DMS153 treated with DMSO at 0.1 percent for 48 hours (cell line): ENCODE data around the gene MYL3.

Experiments
- DNase-seq: peaks from one replicate; lab custom pipeline; 2025; ENCODE audit not compliant: unreplicated experiment; lab: John Stamatoyannopoulos, UW

The MYL3 gene

DNA sequence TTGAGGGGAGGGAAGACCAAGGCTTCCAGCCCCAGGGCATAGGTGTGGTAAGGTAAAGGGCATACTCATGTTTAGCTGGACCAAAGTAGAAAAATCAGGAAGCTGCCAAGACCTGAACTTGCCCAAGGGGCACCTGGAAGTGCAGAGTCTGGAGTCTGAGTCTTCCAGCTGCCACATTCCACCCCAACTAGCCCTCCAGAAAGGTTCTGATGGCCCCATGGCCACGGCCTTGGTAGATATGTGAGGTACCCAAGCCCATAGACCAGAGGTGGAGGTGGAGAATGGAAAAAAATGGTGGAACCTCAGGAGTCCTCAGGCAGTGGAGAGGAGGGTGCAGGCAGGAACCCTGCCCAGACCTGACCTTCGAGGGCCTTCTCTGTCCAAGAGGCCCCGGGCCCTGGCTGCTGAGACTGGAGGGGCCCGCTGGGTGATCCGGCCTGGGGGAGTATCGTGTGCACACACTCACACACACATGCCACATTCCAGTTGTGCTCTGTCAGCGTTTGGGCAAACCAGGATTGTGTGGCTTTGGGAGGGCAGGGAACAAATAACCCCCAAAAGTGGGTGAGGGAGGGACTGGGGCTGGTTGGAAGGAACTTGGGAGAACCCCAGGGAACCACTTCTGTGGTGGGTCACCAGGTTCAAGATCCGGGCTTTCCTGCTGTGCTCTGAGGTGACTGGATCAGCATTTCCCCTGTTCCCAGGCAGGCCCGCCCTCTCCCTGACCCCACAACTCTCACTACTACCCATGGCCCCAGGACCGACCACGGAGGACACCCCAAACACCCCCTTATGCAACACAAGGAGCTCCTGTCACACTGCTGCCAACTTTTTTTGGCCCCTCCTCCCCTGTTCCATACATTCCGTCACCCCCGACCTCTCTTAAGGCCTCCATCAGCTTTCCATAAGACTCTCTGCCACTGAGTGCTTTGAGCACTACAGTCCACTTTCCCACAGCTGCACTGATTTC is 11.6 kb downstream of the MYL3 start:
- no peak for DNase-seq

DNA sequence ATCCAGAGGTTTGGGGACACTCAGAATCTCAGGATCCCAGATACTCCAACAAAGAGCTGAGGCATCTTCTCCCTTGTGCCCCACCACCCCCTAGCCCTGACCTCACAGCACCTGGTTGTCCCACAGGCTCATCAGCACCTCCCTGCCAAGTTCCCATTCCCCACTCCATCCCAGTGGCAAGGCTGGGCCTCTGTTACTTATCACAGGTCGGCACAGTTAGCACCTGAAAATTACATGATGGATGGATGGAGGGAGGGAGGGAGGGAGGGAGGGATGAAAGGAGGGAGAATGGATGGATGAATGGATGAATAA is 12.8 kb downstream of the MYL3 start:
- DNase-seq: no peak

DNA sequence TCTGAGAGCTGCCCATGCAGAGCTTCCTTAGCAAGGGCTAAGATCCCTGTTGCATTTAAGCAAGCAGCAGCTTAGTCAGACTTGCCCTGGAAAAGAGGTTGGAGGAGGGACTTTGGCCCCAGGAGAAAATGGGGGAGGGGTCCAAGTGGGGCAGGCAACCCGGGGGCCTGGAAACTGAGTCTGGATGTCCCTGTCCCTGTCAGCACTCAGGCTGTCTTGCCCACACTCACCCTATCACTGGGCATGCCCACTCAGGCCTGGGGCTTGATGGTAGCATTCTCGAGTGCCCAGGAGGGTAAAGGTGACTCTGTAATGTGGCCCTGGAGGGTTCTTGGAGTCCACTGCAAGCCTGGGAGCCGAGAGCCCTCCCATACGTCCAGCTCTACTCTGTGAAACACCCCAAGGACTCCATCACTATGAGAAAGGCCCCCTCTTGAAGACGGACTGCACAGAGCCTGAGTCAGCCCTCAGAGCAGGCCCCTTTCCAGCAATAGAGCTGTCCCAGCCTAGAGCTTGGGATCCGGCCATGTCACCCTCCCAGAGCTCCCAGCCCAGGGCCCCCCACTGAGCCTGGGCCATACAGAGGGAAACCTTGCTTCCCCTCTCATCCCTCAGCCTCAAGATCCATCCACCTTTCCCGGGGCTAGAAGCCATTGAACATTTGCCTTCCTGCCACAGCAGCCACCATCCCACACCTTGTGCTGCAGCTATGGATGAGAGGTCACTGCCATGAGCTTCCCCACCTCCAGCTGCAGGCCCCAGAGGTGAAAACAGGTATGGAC is 13.4 kb downstream of the MYL3 start:
- no peak for DNase-seq

GRCh38 chr3:46849045-46849631 is 14.1 kb downstream of the MYL3 start:
- DNase-seq: no peak

GRCh38 chr3:46848271-46849044 is 14.8 kb downstream of the MYL3 start:
- DNase-seq: no peak

GRCh38 chr3:46847744-46848143 is 15.5 kb downstream of the MYL3 start:
- DNase-seq: no peak

DNA sequence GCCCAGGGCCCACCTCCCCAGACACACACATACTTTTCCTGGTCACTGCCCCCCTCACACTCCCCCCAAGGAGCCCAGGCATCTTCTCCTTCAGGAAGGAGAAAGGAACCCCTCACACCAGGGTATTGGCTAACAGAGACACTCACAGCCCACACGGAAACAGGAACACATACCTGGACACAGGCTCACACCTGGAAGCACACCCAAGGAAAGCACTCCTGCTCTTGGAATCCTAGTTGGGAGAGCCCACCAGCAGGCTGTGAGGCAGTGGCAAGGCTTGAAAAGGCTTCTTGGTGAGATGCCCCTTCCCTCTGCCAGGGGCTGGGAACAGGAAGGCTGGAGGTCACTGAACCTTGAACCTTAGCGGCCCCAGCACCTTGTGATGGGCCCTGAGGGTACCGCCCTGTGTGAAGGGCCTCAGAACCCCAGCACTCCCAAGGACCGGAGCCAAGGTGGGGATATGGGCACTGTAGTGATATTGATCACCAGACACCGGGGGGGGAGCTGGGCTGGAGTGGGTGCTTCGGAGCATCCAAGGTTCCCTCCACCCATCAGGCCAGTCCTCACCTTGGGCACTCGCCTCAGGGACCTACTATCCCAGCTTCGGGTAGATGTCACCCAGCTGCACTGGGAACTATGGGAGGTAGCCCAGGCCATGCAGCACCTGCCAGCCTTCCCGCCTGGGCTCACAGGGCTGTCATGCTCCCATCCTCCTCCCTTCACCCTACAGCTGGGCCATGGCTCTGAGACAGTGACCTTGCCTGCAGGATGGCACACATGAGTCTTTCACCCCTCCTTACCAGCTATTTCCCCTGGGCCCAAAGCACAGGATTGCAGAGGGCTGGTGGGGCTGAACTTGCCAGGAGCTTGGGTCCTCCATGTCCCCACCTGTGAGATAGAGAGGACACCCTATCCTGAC is 16.4 kb downstream of the MYL3 start:
- no peak for DNase-seq

DNA sequence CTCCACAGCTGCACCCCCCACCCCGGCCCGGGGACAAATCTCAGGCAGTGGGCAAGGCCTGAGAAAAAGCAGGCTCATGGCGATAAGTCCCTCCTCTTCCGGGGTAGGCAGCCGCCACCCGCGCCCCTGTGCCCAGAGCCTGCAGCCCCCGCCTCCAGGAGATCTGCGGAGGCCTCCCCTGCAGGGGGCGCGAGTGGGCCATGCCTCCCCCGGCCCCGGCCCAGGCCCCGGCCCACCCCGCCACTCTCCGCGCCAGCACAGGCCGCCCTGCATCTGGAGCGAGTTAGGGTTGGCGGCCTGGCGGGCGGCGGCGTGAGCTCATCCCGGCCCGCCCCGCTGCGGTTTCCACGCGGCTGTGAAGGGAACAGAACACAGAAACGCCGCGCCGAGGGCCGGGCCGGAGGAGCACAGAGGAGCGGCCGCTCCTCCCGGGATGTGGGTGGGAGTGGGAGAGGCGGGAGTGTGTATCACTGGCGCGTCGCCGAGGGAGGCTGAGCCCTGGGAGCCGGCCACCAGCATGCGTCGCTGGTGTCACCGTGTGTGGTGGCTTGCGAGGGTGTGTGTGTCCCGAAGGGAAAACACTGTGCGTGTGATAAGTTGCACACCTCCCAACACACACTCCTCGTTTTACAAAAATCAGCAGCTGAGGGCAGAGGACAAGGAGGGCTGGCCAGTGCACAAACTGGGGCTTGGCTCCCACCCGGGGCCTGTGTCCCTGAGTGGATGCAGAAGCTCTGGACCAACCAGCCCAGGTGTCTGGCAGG is 17.2 kb downstream of the MYL3 start:
- peak; percentile 26 for DNase-seq

DNA sequence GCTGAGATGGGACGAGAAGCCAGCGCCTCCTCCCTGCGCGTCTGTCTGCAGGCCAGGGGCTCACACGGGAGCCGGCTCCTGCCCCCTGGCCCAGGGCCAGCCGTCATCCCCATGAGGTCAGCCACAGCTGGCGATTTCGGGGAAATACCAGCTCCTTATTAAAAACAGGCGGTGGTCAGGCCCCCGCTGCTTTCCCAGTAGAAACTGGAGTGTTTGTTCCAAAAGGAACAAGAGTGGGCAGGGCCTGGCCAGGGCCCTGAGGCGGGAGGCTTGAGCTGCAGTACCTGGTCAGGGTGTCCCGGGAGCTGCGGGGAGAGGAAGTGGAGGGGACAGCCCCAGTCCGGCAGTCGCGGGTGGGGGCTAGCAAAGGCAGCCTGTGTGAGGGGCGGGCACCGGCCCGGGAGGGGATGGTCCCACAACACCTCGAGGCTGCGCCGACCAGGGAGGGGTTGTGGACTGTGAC is 17.8 kb downstream of the MYL3 start:
- DNase-seq: no peak

GRCh38 chr3:46844881-46845312 is 18.3 kb downstream of the MYL3 start:
- no peak for DNase-seq

DNA sequence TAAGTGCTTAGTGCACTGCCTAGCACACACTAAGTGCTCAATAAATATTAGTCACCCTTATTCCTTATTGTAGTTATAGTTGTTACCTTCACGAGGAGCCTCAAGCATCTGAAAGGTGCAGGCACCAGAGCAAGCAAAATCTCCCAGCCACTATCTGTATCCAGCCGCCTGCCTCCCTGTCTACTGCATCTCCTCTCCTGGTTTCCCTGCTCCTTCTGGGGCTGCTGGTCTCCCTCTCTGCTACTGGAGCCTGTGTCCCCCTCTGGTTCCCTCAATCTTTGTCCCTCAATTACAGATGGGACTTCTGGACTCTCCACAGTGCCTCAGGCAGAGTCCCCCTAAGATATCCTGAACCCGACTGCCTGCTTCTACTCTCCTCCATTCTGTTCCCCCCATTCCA is 18.8 kb downstream of the MYL3 start:
- no peak for DNase-seq

DNA sequence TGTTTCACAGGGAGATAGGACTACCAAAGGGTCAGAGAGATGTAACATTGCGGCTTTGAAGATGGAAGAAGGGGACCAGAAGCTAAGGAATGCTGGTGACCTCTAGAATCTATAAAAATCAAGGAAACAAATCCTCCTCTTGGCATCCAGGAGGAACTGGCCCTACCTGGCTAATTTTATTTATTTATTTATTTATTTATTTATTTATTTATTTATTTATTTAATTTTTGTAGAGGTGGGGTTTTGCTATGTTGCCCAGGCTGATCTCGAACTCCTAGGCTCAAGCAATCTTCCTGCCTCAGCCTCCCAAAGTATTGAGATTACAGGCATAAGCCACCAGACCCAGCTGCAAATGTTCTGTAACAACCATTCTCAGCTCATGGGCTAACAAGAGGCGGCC is 19.7 kb downstream of the MYL3 start:
- no peak for DNase-seq

DNA sequence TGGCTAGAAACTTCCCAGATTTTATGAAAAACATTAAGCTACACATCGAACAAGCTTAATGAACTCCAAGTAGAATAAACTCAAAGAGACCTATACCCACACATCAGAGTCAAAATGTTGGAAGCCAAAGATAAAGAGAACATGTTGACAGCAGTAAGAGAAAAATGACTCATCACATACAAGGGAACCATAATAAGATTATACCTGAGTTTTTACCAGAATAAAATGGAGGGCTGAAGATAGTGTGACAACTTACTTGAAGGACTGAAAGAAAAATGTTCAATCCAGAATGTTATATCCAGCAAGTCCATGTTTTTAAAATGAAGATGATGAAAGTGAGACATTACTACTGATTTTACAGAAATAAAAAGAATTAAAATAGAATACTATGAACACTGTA is 22.8 kb downstream of the MYL3 start:
- DNase-seq: no peak

DNA sequence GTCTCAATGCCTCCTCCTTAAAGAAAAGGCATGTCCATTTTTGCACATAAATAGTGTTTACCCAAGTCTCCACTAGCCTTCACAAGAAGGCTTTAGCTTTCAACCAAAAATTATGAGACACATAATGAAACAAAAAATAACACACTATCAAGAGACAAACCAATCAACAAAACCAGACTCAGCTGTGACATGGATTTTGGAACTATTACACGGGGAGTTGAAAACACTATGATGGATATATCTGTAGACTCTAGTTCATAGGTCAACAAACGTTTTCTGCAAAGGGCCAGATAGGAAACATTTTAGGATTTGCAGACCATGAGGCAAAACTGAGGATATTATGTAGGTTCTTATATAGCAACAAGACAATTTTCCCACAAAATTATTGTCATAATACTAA is 24.9 kb downstream of the MYL3 start:
- DNase-seq: no peak

- DNase-seq: no peak
These were observed 27.8 kb downstream of the MYL3 start for GRCh38 chr3:46835491-46835890.

GRCh38 chr3:46835054-46835453 is 28.2 kb downstream of the MYL3 start:
- DNase-seq: no peak

- no peak for DNase-seq
These were observed 29.6 kb downstream of the MYL3 start for GRCh38 chr3:46833346-46834300.

DNA sequence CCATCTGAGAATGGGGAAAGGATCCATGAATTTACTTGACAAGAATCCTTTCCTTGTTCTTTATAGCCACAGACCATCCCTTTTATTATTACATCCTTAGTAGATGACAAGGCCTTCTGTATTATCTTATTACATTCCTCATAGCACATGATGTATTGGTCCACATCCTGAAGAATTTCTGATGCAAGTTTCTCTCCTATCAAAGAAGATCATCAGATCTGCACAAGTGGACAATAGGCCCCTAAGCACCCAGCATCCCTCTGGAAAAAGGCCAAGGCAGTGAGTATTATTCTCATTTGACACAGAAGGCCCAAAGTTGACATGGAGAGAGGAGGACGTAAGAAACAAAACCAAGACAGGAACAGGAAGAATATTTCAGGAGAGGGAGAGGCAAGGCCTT is 31.4 kb downstream of the MYL3 start:
- DNase-seq: no peak
